ENCODE measurements around the gene WWOX.

Gene WWOX

GRCh38 chr16:78879011-78879410, 779.6 kb downstream of the WWOX start:
- no peak for TF ChIP-seq CTCF (IDR thresholded peaks at IDR 0.05)
- no peak for DNase-seq (ENCODE audit: low spot score)
- no peak overlapping the region for H3K27ac ChIP-seq
- no peak overlapping the region for H3K4me3 ChIP-seq

GRCh38 chr16:78882150-78882549, 782.7 kb downstream of the WWOX start:
- DNase-seq (ENCODE audit: low spot score): no peak
- no peak overlapping the region for H3K27ac ChIP-seq
- TF ChIP-seq CTCF (IDR thresholded peaks at IDR 0.05): no peak

GRCh38 chr16:78882751-78883150, 783.3 kb downstream of the WWOX start:
- TF ChIP-seq CTCF (IDR thresholded peaks at IDR 0.05): no peak
- H3K4me3 ChIP-seq: no peak overlapping the region
- no peak overlapping the region for H3K27ac ChIP-seq
- DNase-seq (ENCODE audit: low spot score): no peak

More at GRCh38 chr16:78882150-78882549, 782.7 kb downstream of the WWOX start:
- no peak overlapping the region for H3K4me3 ChIP-seq

GRCh38 chr16:78884204-78884603, 784.8 kb downstream of the WWOX start:
- Histone ChIP-seq H3K4me3 (no peak overlapping the region), H3K27ac (no peak overlapping the region)
- TF ChIP-seq CTCF (IDR thresholded peaks at IDR 0.05): no peak
- no peak for DNase-seq (ENCODE audit: low spot score)

- H3K27ac ChIP-seq: no peak overlapping the region
- no peak overlapping the region for H3K4me3 ChIP-seq
- no peak for TF ChIP-seq CTCF (IDR thresholded peaks at IDR 0.05)
- no peak for DNase-seq (ENCODE audit: low spot score)
These were observed 789.9 kb downstream of the WWOX start for GRCh38 chr16:78889346-78889745.

GRCh38 chr16:78890373-78890895, 791.0 kb downstream of the WWOX start:
- no peak for TF ChIP-seq CTCF (IDR thresholded peaks at IDR 0.05)
- DNase-seq (ENCODE audit: low spot score): no peak
- H3K4me3 ChIP-seq: no peak overlapping the region
- H3K27ac ChIP-seq: no peak overlapping the region

- no peak for TF ChIP-seq CTCF (IDR thresholded peaks at IDR 0.05)
- no peak overlapping the region for H3K4me3 ChIP-seq
- H3K27ac ChIP-seq: no peak overlapping the region
- no peak for DNase-seq (ENCODE audit: low spot score)
These were observed 793.7 kb downstream of the WWOX start for GRCh38 chr16:78892951-78893733.

Measured in coronary artery (tissue), 2 donors.